Measurements from ENCODE around the gene STRADA.

STRADA gene

DNA sequence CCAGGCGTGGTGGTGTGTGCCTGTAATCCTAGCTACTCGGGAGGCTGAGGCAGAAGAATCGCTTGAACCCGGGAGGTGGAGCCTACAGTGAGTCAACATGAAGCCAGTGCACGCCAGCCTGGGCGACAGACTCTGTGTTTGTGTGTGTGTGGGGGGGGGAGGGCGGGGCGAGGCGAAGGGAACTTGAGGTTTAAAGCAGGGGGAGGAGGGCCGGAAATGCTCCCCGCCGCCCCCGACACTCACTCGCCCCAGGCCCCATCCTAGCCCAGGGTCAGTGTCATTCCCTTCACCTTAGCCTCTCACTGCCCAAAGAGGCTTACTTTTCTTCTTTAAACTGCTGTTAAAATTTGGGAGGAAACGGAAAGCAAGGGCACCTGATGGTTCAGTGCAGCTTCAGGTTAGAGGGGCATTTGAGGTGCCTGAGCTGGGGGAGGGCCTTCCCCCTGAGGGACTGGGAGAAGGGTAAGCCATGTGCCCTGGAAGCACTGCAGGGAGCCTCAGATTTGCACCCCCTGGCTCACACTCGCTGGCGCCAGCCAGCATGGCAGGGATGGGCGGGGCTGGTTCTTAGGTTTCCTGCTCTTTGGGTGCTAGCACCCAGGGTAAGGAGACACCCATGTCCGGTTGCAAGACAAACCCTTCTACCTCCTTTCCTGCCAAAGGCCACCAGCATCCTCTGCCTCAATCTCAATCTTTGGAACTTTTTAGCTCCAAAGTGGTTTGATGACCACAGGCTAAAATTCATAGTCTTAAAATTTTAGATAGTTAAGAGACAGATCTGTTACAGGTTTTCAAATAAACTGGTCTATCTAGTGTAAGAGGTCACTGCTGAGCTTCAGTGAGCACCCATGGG, 39.5 kb downstream of the STRADA start:
- peak in 1 of 2 experiments; percentile 87 for DNase-seq (ENCODE audit: low read depth in 1 of 2, low spot score in 1 of 2)
- no peaks in the 10 kb centered on the region for H3K27me3 ChIP-seq (ENCODE audit: insufficient read depth, poor library complexity, severe bottlenecking)
- H3K27ac ChIP-seq (replicated peaks), result peak overlapping the region; percentile 95
- peak overlapping the region; percentile 30 for H3K4me3 ChIP-seq (replicated peaks; ENCODE audit: insufficient read depth, low read length)
- TF ChIP-seq, protein P1, sequence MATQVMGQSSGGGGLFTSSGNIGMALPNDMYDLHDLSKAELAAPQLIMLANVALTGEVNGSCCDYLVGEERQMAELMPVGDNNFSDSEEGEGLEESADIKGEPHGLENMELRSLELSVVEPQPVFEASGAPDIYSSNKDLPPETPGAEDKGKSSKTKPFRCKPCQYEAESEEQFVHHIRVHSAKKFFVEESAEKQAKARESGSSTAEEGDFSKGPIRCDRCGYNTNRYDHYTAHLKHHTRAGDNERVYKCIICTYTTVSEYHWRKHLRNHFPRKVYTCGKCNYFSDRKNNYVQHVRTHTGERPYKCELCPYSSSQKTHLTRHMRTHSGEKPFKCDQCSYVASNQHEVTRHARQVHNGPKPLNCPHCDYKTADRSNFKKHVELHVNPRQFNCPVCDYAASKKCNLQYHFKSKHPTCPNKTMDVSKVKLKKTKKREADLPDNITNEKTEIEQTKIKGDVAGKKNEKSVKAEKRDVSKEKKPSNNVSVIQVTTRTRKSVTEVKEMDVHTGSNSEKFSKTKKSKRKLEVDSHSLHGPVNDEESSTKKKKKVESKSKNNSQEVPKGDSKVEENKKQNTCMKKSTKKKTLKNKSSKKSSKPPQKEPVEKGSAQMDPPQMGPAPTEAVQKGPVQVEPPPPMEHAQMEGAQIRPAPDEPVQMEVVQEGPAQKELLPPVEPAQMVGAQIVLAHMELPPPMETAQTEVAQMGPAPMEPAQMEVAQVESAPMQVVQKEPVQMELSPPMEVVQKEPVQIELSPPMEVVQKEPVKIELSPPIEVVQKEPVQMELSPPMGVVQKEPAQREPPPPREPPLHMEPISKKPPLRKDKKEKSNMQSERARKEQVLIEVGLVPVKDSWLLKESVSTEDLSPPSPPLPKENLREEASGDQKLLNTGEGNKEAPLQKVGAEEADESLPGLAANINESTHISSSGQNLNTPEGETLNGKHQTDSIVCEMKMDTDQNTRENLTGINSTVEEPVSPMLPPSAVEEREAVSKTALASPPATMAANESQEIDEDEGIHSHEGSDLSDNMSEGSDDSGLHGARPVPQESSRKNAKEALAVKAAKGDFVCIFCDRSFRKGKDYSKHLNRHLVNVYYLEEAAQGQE (IDR thresholded peaks at IDR 0.05; ENCODE audit: insufficient replicate concordance, low read depth), result no peak
- TF ChIP-seq GABPA (IDR thresholded peaks at IDR 0.05; ENCODE audit: low read depth) (no peak), SPI1 (IDR thresholded peaks at IDR 0.05; ENCODE audit: borderline replicate concordance, low read depth) (no peak)

- no peak for DNase-seq (ENCODE audit: low read depth in 1 of 2, low spot score in 1 of 2)
- H3K4me3 ChIP-seq (replicated peaks; ENCODE audit: insufficient read depth, low read length), result no peak overlapping the region
- TF ChIP-seq GABPA (IDR thresholded peaks at IDR 0.05; ENCODE audit: low read depth), result no peak
- peak; percentile 52; the same call in 1 of the 2 replicates for TF ChIP-seq SPI1 (IDR thresholded peaks at IDR 0.05; ENCODE audit: borderline replicate concordance, low read depth)
- no peaks in the 10 kb centered on the region for H3K27me3 ChIP-seq (ENCODE audit: insufficient read depth, poor library complexity, severe bottlenecking)
- peak overlapping the region; percentile 95 for H3K27ac ChIP-seq (replicated peaks)
Measured at GRCh38 chr17:63701456-63701820, 40.2 kb downstream of the STRADA start.

DNA sequence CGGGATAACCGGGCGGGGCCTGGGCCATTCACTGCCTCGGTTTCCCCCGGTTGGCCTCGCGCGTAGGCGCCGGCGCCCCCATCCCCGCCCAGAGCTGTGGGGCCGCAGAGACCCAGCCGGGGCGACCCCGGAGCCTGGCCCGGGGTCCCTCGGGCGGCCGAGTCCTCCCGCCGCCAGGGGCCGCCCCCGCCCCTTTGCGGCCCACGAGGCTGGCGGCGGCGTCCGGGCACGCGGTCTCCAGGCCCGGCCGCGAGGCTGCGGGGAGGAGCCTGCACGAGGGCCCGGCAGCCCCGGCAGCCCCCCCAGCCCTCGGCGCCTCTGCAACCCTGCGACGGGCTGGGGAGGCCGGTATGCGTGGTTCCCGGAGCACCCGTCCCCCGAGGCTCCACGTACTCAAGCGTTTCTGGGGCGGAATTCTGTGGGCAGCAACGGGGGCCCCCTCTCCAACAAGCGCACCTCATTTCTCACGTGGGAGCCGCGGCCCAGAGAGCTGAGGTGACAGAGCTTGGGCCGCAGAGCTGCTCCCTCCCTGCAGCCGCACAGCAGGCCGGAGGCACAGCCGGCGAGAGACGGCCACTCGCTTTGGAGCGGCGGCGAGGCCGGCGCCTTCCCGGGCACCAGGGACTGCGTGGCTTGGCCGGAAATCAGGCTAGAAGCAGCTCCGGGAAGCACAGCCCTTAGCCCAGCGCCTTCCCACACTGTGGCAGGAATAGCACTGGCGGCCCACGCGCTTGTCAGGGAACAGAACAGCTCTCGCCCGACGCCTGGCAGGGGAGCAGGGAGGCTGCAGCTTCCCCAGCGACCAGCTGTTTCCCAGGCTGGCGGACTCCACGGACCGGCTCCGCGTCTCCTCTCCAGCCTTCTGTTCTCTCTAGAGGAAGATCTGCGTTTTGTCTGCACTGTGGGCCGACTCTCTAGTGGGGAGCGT, 40.8 kb downstream of the STRADA start:
- Histone ChIP-seq H3K27me3 (ENCODE audit: insufficient read depth, poor library complexity, severe bottlenecking) (no peaks in the 10 kb centered on the region), H3K27ac (replicated peaks) (peak overlapping the region; percentile 95), H3K4me3 (replicated peaks; ENCODE audit: insufficient read depth, low read length) (peak overlapping the region; percentile 80)
- TF ChIP-seq, protein P2, sequence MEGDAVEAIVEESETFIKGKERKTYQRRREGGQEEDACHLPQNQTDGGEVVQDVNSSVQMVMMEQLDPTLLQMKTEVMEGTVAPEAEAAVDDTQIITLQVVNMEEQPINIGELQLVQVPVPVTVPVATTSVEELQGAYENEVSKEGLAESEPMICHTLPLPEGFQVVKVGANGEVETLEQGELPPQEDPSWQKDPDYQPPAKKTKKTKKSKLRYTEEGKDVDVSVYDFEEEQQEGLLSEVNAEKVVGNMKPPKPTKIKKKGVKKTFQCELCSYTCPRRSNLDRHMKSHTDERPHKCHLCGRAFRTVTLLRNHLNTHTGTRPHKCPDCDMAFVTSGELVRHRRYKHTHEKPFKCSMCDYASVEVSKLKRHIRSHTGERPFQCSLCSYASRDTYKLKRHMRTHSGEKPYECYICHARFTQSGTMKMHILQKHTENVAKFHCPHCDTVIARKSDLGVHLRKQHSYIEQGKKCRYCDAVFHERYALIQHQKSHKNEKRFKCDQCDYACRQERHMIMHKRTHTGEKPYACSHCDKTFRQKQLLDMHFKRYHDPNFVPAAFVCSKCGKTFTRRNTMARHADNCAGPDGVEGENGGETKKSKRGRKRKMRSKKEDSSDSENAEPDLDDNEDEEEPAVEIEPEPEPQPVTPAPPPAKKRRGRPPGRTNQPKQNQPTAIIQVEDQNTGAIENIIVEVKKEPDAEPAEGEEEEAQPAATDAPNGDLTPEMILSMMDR (IDR thresholded peaks at IDR 0.05; ENCODE audit: insufficient read depth, low read length), result no peak
- TF ChIP-seq GABPA (IDR thresholded peaks at IDR 0.05; ENCODE audit: low read depth) (no peak), POLR2AphosphoS5 (IDR thresholded peaks at IDR 0.05; ENCODE audit: low read depth) (no peak; the same call in none of the 2 replicates), SPI1 (IDR thresholded peaks at IDR 0.05; ENCODE audit: borderline replicate concordance, low read depth) (no peak)
- TF ChIP-seq, protein P1 (IDR thresholded peaks at IDR 0.05; ENCODE audit: insufficient replicate concordance, low read depth), result peak; percentile 1
- peak in 1 of 2 experiments; percentile 46 for DNase-seq (ENCODE audit: low read depth in 1 of 2, low spot score in 1 of 2)

DNA sequence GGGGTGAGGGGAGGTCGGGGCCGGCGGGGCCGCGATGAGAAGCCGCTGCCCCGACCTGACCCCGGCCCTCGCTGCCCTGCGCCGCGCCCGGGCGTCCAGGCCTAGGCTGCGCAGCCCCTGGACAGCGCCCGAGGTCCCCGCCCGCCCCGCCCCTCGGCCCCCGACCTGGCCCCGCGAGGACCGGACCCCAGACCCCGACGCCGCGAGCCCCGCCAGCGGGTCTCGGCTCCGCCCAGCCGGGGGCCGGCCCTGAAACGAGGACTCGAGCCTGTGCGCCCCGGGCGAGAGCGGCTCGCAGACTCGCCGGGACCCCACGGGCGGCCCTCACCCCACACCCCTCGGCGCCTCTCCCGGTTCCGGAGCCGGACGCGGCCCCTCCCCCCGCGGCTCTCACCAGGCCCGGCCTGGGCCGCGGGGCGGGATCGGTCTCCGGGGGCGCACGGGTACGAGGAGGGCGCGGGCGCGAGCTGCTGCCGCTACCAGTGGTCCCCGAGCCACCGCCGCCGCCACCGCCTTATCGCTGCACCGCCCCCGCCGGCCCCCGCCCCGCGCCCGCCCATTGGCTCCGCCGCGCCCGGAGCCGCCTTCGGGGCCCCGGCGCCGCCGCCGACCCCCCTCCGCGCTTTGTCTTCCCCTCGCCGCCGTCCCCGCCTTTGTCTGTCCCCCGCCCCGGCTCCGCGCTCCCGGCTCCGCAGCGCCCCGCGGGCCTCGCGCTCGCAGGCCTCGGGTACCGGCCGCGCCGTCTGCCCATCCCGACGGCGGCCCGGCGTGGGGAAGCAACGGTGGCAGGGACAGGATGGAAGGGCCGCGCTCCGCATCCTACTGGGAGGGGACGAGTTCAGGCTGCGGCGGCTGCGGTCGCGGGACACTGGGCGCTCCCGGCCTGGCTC, 41.7 kb downstream of the STRADA start, which contains the start of gene LIMD2:
TSS of gene LIMD2 (minus strand) at position 488 of the 890 bp plus-strand sequence. CDS start 827 bp downstream, outside the sequence.
- peak in 1 of 2 experiments; percentile 69 for DNase-seq (ENCODE audit: low read depth in 1 of 2, low spot score in 1 of 2)
- Histone ChIP-seq H3K27me3 (ENCODE audit: insufficient read depth, poor library complexity, severe bottlenecking) (no peaks in the 10 kb centered on the region), H3K27ac (replicated peaks) (peak within 1 kb of the TSS; percentile 98), H3K4me3 (replicated peaks; ENCODE audit: insufficient read depth, low read length) (peak within 1 kb of the TSS; percentile 80)
- TF ChIP-seq, protein P1 (IDR thresholded peaks at IDR 0.05; ENCODE audit: insufficient replicate concordance, low read depth), result peak; percentile 62
- TF ChIP-seq, protein P2 (IDR thresholded peaks at IDR 0.05; ENCODE audit: insufficient read depth, low read length), result no peak
